Body of pancreas (tissue), 4 donors: ENCODE data around the gene PGC. TPM values are rescaled to one million over a fixed set of nuclear protein-coding genes. Genes with fewer than 3 reads are reported as not detected.

Source experiments
- ATAC-seq: fragments of 150-250 bp; one replicate; pipeline ENCODE4 v1.9.1; 2016
- DNase-seq, 4 donors: peaks; one replicate each; pipeline ENCODE4 v3.0.0-alpha.2; 2019
- H3K27ac ChIP-seq, 4 donors: fragments of 200-600 bp; sonication (generic); 1 replicate in 3 of 4; 2 replicates in 1 of 4; pipeline versions ENCODE4 v1.5.1 to v1.6.1; 2016 to 2019; ENCODE audit warnings: mild to moderate bottlenecking in 1 of 4, mixed read lengths in 1 of 4, moderate library complexity in 1 of 4
- H3K27me3 ChIP-seq, 2 donors: fragments of 200-600 bp; sonication (generic); one replicate each; pipeline ENCODE4 v1.6.0; 2016; ENCODE audit warnings: mild to moderate bottlenecking in 1 of 2
- H3K36me3 ChIP-seq, 2 donors: fragments of 200-600 bp; sonication (generic); replicated peaks in 1 of 2; 2 replicates each; pipeline ENCODE4 v1.5.1; 2016; ENCODE audit warnings: low read depth in 2 of 2; ENCODE audit not compliant: insufficient read depth in 1 of 2
- H3K4me1 ChIP-seq: fragments of 200-600 bp; sonication (generic); one replicate; pipeline ENCODE4 v1.6.0; 2016
- H3K4me3 ChIP-seq, 2 donors: fragments of 200-600 bp; sonication (generic); 1 replicate in 1 of 2; 2 replicates in 1 of 2; pipeline ENCODE4 v1.5.1; 2016 to 2019
- H3K9me3 ChIP-seq, 3 donors: fragments of 200-600 bp; sonication (generic); 1 replicate in 2 of 3; 2 replicates in 1 of 3; pipeline ENCODE4 v1.5.1; 2016
- POLR2A ChIP-seq, 3 donors: fragments of 450-650 bp; IDR thresholded peaks; one replicate each; pipeline ENCODE4 v1.6.1; 2016; ENCODE audit warnings: antibody characterized with exemption in 3 of 3, mild to moderate bottlenecking in 2 of 3
- WGBS, 2 donors: methylation state at CpG; one replicate each; pipeline ENCODE4 v1.1.5; 2017; 5-methylcytosine and 5-hydroxymethylcytosine counted together
- intact Hi-C: fragments of 100-400 bp; cut with DNase I; formaldehyde crosslinking; loops from one replicate; pipeline ENCODE4 v1.15.1; 2023
- total RNA-seq, 2 donors: library from RNA; depleted of rRNA; stranded (reverse); fragments of >200 nt; gene quantifications; one replicate each; pipeline ENCODE4 v1.1.0, GENCODE V29; 2016
- TF ChIP-seq, protein P1 (sequence below), 7 experiments: fragments of 450-650 bp in 4 of 7; fragments of 200-600 bp in 3 of 7; sonication (generic) in 3 of 7; IDR thresholded peaks; one replicate each; pipeline ENCODE4 v1.5.1; 2016 to 2019; ENCODE audit warnings: antibody characterized with exemption in 7 of 7

The PGC gene
- total RNA-seq, 2 donors from 2014 or later: 48.8 to 91.1 TPM

DNA sequence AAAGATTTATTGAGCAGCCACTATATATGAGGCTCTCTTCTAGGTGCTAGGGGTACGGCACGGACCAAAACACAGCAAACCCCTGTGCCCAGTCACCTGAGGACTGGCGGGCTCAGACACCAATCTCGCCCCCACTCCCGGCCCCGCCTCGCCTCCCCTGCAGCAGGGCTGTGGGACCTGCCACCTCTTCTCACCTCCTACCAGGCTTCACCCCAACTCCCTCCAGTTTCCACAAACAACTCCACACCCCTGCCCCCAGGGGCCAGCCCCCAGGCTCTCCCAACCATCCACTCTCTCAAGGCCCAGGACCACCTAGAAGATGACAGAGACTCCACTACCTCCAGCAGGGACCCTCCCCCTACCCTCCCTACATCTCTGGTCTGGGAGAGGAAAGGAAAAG is 18.2 kb downstream of the PGC start:
- no peak overlapping the region for H3K4me3 ChIP-seq
- 91 to 100% methylated on average over 2 to 7 of the region's 7 CpGs for WGBS, 2 donors
- intact Hi-C loops: no loop called here
- no peaks in the 10 kb centered on the region for H3K9me3 ChIP-seq
- peaks cover 37% of the 10 kb centered on the region for H3K4me1 ChIP-seq
- ATAC-seq: no peak
- H3K36me3 ChIP-seq: no peaks in the 10 kb centered on the region
- TF ChIP-seq, protein P1, sequence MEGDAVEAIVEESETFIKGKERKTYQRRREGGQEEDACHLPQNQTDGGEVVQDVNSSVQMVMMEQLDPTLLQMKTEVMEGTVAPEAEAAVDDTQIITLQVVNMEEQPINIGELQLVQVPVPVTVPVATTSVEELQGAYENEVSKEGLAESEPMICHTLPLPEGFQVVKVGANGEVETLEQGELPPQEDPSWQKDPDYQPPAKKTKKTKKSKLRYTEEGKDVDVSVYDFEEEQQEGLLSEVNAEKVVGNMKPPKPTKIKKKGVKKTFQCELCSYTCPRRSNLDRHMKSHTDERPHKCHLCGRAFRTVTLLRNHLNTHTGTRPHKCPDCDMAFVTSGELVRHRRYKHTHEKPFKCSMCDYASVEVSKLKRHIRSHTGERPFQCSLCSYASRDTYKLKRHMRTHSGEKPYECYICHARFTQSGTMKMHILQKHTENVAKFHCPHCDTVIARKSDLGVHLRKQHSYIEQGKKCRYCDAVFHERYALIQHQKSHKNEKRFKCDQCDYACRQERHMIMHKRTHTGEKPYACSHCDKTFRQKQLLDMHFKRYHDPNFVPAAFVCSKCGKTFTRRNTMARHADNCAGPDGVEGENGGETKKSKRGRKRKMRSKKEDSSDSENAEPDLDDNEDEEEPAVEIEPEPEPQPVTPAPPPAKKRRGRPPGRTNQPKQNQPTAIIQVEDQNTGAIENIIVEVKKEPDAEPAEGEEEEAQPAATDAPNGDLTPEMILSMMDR (IDR thresholded peaks at IDR 0.05): no peak
- no peak for TF ChIP-seq POLR2A (IDR thresholded peaks at IDR 0.05)
- no peak for DNase-seq
- peak overlapping the region in 1 of 4 donors; percentile 10 for H3K27ac ChIP-seq
- no peaks in the 10 kb centered on the region for H3K27me3 ChIP-seq

DNA sequence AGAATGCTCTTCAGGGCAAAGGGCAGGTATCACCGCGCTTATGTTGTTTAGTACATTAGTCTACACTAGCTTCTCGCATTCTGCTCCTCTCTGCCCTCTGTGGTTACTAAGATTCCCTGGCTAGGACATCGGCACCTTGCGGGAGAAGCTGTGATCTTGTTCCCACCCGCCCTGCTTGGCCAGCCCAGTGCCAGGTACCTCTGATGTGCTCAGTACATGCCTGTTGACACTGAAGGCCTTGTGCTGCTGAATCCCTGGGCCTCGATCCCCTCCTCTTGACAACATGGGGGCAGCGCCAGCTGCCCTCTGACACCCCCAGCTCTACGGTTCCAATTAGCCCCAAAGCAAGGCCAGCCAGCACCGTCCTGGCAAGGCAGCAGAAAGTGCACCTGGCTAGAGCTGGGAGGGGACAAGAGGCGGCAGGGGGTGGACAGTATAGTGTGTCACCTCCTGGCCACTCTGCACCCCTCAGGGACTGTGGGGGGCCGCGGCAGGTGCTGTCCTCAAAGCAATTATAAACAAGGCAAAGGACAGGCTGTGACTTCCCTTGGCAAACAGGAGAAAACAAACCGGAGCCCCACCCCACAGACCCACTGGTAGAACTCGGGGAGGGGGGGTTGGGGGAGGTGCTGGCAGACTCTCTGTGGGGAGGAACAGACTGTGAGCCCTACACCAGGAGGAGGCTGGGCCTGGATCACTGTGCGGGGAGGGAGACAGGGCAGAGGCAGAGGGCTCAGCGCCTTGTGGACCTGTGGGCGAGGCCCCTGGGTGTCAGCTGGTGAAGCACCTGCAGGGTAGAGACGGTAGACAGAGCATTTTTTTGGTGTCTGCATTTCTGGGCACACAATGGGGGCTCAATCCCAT is 18.9 kb downstream of the PGC start:
- H3K27ac ChIP-seq: peak overlapping the region in 2 of 4 donors; percentile 10
- peaks cover 36% of the 10 kb centered on the region for H3K4me1 ChIP-seq

GRCh38 chr6:41727705-41728072 is 19.5 kb downstream of the PGC start:
- Histone ChIP-seq H3K27ac (peak overlapping the region in 1 of 4 donors; percentile 10), H3K9me3 (no peaks in the 10 kb centered on the region), H3K4me1 (peaks cover 34% of the 10 kb centered on the region), H3K36me3 (no peaks in the 10 kb centered on the region), H3K4me3 (no peak overlapping the region), H3K27me3 (no peaks in the 10 kb centered on the region)
- TF ChIP-seq, protein P1 (IDR thresholded peaks at IDR 0.05): no peak
- no peak for TF ChIP-seq POLR2A (IDR thresholded peaks at IDR 0.05)
- intact Hi-C loops: no loop called here
- DNase-seq (no peak), ATAC-seq (no peak)
- WGBS, 2 donors: 91 to 92% methylated on average over 2 to 3 of the region's 3 CpGs

More for the DNA sequence above, 18.9 kb downstream of the PGC start:
- intact Hi-C loops: no loop called here
- 78 to 82% methylated on average over 14 to 18 of the region's 19 CpGs for WGBS, 2 donors
- DNase-seq: peak in 3 of 4 donors; percentile 45 to 56 (median 48)
- Histone ChIP-seq H3K9me3 (no peaks in the 10 kb centered on the region), H3K27me3 (no peaks in the 10 kb centered on the region), H3K36me3 (no peaks in the 10 kb centered on the region), H3K4me3 (no peak overlapping the region)
- peak; percentile 25 for ATAC-seq
- TF ChIP-seq, protein P1 (IDR thresholded peaks at IDR 0.05): no peak
- TF ChIP-seq POLR2A (IDR thresholded peaks at IDR 0.05): peak in 1 of 3 donors; percentile 21

DNA sequence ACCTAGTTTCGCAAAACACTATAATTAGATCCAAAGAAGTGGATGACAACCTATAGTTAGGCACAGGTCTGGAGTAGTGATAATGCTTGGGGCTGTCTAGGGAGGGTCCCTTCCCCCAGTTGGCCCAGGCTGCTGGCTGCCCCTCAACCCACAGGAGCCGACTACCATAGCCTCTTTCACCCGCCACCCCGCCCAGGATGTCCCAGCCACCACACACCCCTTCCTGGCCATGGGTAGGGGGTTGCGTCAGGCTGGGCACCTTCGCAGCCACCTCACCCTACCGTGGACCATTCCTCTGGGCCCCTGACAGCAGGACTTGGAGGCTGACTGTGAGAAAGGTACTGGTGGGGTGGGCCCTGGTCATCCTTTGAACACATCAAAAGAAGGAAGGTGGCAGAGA is 20.3 kb downstream of the PGC start:
- H3K36me3 ChIP-seq: no peaks in the 10 kb centered on the region
- intact Hi-C loops: no loop called here
- no peak for ATAC-seq
- H3K27me3 ChIP-seq: no peaks in the 10 kb centered on the region
- TF ChIP-seq, protein P1 (IDR thresholded peaks at IDR 0.05): no peak
- TF ChIP-seq POLR2A (IDR thresholded peaks at IDR 0.05): no peak
- H3K9me3 ChIP-seq: no peaks in the 10 kb centered on the region
- 58 to 76% methylated on average over 5 to 7 of the region's 7 CpGs for WGBS, 2 donors
- H3K27ac ChIP-seq: no peak overlapping the region
- H3K4me1 ChIP-seq: peaks cover 32% of the 10 kb centered on the region
- H3K4me3 ChIP-seq: no peak overlapping the region
- no peak for DNase-seq
